Retinal pigment epithelial cell (primary cell): ENCODE data around the gene JAG2.

Experiments
- DNase-seq: peaks from one replicate; pipeline ENCODE4 v3.0.0-alpha.2; 2010; ENCODE audit warnings: low read depth
- H3K4me3 ChIP-seq: 2 replicates; pipeline ENCODE4 v1.5.1; 2011; ENCODE audit warnings: mild to moderate bottlenecking, low read length, control low read depth, moderate library complexity
- TF ChIP-seq, protein P1 (sequence below): conservative IDR thresholded peaks from 2 replicates; pipeline ENCODE4 v1.5.1; 2011; ENCODE audit warnings: low read depth, low read length, control low read depth, inconsistent platforms

Gene JAG2

DNA sequence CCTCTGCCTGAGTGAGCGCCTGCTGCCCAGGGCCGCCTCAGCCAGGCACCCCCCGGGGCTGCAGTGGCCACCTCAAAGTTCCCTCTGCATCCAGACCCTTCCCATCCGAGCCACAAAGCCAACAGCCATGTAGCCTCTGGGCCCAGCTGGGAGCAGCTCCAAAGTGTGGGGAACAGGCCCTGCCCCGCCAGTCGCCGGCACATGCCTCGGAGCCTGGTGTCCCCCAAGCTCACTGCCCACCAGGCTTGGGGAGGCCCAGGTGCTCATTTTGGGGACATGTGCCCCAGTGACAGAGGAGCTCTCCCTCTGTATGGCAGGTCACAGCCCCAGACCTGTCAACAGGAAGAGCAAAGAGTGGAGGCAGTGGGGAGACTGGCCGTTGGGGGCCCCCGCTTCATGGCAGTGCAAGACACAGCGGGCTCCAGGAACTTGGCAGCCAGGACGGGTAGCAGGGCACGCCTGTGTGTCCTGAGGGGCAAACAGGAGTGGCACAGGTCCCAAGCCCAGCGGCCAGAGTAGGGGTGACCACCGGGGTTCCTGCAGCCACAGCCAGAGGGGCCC is 29.9 kb downstream of the JAG2 start:
- TF ChIP-seq, protein P1, sequence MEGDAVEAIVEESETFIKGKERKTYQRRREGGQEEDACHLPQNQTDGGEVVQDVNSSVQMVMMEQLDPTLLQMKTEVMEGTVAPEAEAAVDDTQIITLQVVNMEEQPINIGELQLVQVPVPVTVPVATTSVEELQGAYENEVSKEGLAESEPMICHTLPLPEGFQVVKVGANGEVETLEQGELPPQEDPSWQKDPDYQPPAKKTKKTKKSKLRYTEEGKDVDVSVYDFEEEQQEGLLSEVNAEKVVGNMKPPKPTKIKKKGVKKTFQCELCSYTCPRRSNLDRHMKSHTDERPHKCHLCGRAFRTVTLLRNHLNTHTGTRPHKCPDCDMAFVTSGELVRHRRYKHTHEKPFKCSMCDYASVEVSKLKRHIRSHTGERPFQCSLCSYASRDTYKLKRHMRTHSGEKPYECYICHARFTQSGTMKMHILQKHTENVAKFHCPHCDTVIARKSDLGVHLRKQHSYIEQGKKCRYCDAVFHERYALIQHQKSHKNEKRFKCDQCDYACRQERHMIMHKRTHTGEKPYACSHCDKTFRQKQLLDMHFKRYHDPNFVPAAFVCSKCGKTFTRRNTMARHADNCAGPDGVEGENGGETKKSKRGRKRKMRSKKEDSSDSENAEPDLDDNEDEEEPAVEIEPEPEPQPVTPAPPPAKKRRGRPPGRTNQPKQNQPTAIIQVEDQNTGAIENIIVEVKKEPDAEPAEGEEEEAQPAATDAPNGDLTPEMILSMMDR: no peak
- no peak overlapping the region for H3K4me3 ChIP-seq
- DNase-seq: no peak

GRCh38 chr14:105138021-105138541 is 30.5 kb downstream of the JAG2 start:
- TF ChIP-seq, protein P1: no peak
- DNase-seq: no peak
- H3K4me3 ChIP-seq: no peak overlapping the region

DNA sequence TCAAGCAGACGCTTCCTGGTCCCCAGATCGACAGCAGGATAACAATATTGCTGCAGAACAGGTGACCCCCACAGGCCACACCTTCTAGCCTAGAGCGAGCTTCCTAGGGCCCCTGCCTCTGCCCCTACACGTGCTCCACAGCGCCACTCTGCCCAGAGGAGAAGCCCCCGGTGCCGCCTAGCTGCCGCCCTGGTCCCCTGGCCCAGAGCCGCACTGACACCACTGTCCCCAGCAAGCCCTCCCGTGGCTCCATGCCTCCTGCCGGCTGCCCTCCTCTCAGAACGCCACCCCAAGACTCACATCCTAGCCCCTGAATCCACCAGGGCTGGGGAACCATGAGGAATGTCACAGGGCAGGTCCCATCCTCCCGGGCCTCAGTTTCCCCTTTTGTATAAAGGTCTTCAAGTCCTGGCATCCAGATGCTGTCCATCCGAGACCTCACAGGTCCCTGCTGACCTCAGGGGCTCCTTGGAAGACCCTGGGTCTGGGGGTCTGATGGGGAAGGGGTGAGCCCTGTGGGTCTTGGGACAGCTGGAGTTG is 31.0 kb downstream of the JAG2 start:
- DNase-seq: no peak
- no peak overlapping the region for H3K4me3 ChIP-seq
- TF ChIP-seq, protein P1: no peak

- no peak overlapping the region for H3K4me3 ChIP-seq
- DNase-seq: no peak
- TF ChIP-seq, protein P1: no peak
Measured at GRCh38 chr14:105136401-105137322, 31.9 kb downstream of the JAG2 start.

GRCh38 chr14:105135700-105136395 is 32.7 kb downstream of the JAG2 start:
- TF ChIP-seq, protein P1: no peak
- DNase-seq: no peak
- no peak overlapping the region for H3K4me3 ChIP-seq

DNA sequence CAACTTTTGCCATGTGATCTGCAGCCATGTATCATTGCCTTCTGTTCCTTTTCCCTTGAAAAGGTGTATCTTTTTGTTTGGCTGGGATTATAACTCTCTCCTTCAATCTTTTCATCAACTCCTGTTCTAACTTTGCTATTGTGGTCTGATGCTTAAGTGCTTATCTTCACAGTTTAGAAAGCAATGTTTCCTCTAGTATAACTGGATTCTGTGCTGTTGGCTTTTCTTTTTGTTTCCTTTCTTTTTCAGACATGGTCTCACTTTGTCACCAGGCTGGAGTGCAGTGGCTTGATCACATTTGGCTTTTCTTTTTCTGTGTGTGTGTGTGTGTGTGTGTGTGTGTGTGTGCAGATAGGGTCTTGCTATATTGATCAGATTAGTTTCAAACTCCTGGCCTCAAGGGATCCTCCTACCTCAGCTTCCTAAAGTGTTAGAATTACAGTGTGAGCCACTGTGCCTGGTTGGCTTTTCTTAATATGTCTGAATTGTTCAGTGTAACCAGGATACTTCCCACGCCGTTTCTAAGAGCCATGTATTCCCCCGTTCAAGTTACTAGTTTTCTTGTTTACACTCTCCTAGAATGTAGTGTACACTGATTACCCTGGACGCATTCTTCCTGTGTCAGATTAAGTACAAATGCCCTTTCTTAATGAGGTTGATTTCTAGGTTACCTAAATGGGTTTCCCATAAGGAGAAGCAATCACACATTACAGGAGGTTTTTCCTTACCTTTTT is 35.5 kb downstream of the JAG2 start:
- no peak overlapping the region for H3K4me3 ChIP-seq
- no peak for DNase-seq
- TF ChIP-seq, protein P1: no peak
